ENCODE results near the gene SMC3.
"Not testable (repeated sequence)": the region's sequence is repeated elsewhere in the genome, so short reads cannot be mapped to it uniquely, and the experiment has no call there.

DNA sequence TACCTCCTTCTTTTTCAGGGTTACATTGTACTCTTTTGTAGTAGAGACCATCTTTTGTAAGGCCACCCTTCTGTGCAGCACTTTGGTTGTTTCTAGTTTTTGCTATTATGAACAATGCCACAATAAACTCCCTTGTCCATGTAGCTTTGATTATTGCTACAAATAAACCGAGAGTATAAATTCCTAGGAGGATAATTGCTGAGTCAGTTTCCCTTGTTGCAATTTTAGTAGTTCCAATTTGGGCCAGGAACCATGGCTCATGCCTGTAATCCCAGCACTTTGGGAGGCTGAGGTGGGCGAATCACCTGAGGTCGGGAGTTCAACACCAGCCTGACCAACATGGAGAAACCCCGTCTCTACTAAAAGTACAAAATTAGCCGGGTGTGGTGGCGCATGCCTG is 72.4 kb downstream of the SMC3 start:
- not testable (repeated sequence) for TF ChIP-seq POLR2A (IDR thresholded peaks at IDR 0.05)
- TF ChIP-seq, protein P1, sequence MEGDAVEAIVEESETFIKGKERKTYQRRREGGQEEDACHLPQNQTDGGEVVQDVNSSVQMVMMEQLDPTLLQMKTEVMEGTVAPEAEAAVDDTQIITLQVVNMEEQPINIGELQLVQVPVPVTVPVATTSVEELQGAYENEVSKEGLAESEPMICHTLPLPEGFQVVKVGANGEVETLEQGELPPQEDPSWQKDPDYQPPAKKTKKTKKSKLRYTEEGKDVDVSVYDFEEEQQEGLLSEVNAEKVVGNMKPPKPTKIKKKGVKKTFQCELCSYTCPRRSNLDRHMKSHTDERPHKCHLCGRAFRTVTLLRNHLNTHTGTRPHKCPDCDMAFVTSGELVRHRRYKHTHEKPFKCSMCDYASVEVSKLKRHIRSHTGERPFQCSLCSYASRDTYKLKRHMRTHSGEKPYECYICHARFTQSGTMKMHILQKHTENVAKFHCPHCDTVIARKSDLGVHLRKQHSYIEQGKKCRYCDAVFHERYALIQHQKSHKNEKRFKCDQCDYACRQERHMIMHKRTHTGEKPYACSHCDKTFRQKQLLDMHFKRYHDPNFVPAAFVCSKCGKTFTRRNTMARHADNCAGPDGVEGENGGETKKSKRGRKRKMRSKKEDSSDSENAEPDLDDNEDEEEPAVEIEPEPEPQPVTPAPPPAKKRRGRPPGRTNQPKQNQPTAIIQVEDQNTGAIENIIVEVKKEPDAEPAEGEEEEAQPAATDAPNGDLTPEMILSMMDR (IDR thresholded peaks at IDR 0.05) = not testable (repeated sequence)
